ENCODE measurements around the gene BLM.
"Not testable (repeated sequence)": the region's sequence is repeated elsewhere in the genome, so short reads cannot be mapped to it uniquely, and the experiment has no call there.

DNA sequence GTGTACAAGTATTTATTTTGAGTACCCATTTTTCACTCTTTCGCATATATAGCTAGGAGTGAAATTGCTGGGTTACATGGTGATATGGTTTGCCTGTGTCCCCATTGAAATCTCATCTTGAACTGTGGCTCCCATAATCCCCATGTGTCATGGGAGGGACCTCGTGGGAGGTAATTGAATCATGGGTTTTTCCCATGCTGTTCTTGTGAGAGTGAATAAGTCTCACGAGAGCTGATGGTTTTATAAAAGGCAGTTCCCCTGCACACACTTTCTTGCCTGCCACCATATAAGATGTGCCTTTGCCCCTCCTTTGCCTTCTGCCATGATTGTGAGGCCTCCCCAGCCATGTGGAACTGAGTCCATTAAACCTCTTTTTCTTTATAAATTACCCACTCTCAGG is 23.4 kb downstream of the BLM start:
- TF ChIP-seq SP1 (IDR thresholded peaks at IDR 0.05); L3MBTL2 (conservative IDR thresholded peaks at IDR 0.05); FOXK2 (IDR thresholded peaks at IDR 0.05); SUZ12 (IDR thresholded peaks at IDR 0.05); BHLHE40 (IDR thresholded peaks at IDR 0.05; ENCODE audit: borderline replicate concordance); NFRKB (IDR thresholded peaks at IDR 0.05); FOXM1 (IDR thresholded peaks at IDR 0.05; ENCODE audit: borderline replicate concordance): not testable (repeated sequence)
- TF ChIP-seq, protein P1, sequence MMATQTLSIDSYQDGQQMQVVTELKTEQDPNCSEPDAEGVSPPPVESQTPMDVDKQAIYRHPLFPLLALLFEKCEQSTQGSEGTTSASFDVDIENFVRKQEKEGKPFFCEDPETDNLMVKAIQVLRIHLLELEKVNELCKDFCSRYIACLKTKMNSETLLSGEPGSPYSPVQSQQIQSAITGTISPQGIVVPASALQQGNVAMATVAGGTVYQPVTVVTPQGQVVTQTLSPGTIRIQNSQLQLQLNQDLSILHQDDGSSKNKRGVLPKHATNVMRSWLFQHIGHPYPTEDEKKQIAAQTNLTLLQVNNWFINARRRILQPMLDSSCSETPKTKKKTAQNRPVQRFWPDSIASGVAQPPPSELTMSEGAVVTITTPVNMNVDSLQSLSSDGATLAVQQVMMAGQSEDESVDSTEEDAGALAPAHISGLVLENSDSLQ (IDR thresholded peaks at IDR 0.05): not testable (repeated sequence)
